ENCODE measurements around the gene FARS2.
A peak's percentile ranks its signal among the peaks of the same experiment; 100 is the strongest.

GRCh38 chr6:5657684-5658430 lies 396.5 kb downstream of the FARS2 start:
- TF ChIP-seq CTCF (IDR thresholded peaks at IDR 0.05; ENCODE audit: low read depth, low read length) (no peak), MAX (IDR thresholded peaks at IDR 0.05; ENCODE audit: low read depth, low read length) (0 out of 2 replicates have a peak, but pooled peaks have one; percentile 11), POLR2A (IDR thresholded peaks at IDR 0.05; ENCODE audit: extremely low read depth, insufficient read length) (no peak)

Data from NB4 (cell line).